ENCODE data around the gene ATXN10.

ATXN10 gene

GRCh38 chr22:45865561-45866125, 194.0 kb downstream of the ATXN10 start:
- no peak for DNase-seq

- no peak for DNase-seq
Measured at GRCh38 chr22:45866126-45866645, 194.6 kb downstream of the ATXN10 start.

GRCh38 chr22:45866646-45867117, 195.0 kb downstream of the ATXN10 start:
- DNase-seq, result no peak

GRCh38 chr22:45867118-45867905, 195.7 kb downstream of the ATXN10 start:
- no peak for DNase-seq

GRCh38 chr22:45867906-45868555, 196.4 kb downstream of the ATXN10 start:
- DNase-seq, result no peak

GRCh38 chr22:45868571-45869339, 197.1 kb downstream of the ATXN10 start:
- no peak for DNase-seq

- no peak for DNase-seq
Measured at GRCh38 chr22:45869340-45869847, 197.8 kb downstream of the ATXN10 start.

GRCh38 chr22:45870011-45870410, 198.4 kb downstream of the ATXN10 start:
- no peak for DNase-seq

DNA sequence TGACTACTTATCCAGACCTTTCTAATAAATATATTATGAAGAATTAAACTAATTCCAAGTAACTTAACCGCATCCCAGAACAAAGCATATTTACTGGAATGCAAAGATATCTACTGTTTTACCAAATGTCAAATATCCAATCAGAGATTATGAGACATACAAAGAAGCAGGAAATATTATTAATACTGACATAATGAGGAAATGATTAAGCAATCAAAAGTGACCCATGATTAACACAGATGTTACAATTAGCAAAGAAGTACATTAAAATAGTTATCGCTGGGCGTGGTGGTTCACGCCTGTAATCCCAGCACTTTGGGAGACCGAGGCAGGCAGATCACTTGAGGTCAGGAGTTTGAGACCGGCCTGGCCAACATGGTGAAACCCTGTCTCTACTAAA, 200.1 kb downstream of the ATXN10 start:
- no peak for DNase-seq

DNA sequence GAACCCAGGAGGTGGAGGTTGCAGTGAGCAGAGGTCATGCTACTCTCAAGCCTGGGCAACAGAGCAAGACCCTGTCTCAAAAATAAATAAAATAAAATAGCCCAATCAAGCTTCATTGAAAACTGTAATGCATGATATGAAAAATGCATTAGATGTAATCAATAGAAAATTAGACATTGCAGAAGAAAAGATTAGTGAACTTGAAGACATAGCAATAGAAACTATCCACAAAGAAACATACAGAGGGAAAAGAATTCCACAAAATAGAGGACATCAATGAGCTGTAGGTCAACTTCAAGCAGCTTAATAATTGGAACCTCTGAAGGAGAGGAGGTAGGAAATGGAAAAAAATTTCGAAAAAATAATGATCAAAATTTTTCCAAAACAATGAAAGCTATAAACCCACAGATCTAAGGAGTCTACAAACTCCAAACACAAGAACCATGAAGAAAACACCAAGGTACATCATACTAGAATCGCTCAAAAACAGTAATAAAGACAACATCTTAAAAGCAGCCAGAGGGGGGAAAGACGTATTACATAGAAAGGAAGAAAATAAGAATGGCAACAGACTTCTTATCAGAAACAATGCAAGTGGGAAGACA, 201.1 kb downstream of the ATXN10 start:
- DNase-seq, result no peak

DNA sequence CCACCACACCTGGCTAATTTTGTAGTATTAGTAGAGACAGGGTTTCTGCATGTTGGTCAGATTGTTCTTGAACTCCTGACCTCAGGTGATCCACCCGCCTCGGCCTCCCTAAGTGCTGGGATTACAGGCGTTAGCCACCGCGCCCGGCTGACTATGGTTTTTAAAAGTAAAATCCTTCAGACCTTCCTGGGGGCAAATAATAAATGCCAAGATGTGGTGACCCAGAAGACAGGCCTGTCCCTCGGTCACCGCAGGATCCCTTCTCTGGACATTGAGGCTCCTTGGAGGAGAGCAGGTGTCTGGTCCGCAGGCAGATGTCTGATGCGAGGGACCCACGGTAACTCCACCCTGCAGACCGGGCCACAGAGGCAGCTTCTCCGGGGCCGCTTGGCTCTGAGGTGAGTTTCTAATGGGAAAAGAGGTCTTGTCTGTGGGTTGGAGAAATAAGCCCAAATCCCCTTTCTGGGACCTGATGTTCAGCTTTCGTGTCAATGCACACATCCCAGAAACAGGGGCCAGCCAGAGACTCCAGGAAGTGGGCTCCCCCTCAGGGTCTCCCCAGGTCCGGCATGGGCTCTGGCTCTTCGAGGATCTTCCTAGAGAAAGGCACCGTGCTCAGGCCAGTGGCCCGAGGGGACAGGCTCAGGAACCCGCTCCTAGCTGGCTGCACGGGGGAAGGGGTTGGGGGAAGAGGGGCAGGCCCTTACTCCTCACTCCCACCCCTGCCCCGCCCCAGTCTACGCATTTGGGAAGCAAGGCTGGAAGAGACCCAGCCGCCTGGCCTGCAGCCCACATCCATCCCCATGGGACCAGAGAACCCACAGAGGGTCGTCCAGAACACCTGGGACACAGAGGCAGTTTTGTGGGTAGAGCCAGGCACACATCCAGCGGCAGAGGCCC, 204.8 kb downstream of the ATXN10 start:
- DNase-seq, result no peak

GRCh38 chr22:45877036-45877380, 205.4 kb downstream of the ATXN10 start:
- DNase-seq, result no peak

DNA sequence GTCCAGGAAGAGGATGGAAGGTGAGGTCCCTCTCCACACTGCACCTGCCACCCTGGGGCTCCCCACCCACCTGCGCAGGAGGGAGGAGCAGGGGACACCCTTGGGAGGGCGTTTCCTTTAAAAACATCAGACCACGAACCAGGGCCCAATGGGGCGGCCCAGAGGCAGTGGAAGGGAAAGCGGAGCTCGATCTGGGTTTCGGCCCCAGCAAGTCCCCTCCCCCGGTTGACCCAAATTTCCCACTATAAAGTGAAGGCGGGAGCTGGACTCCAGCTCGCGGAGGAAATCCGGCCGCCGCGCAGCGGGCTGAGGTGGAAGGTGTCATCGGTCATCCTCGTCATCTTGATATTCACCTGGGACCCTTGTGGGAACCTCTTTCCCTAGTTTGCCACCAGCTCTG, 206.0 kb downstream of the ATXN10 start:
- DNase-seq, result no peak

DNA sequence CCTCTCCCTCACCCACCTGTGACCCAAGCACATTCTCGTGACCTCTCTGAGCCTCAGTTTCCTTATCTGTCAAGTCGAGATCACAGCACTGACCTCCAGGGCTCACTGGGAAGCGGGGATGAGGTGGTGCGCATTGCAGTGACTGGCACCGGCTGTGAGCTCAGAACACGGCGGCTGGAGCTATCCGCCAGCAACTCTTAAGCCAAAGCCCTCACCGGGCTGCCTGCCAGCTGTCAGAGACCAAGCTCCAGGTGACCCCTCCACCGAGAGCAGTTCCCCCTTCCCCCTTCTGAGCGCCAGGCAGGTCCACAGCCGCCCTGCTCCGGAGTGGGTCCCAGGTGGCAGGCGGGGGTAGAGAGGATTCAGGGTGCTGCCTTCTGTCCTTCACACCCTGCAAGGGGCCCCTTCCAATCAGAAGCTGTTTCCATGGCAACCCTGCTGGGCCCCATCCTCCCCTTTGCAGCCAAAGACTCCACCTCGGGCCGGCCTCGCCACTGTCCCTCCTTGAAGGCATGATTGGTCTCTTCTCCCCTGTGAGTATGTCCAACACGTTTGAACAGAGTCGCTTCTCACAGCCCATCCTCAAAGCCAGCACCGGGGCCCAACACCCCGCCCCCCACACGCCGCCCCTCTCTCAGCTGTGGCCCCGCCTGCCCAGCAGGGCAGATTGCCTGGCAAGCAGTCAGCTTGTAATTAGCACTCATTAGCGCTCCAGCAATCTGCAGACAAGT, 206.6 kb downstream of the ATXN10 start:
- no peak for DNase-seq

GRCh38 chr22:45878901-45879551, 207.4 kb downstream of the ATXN10 start:
- DNase-seq, result no peak

DNA sequence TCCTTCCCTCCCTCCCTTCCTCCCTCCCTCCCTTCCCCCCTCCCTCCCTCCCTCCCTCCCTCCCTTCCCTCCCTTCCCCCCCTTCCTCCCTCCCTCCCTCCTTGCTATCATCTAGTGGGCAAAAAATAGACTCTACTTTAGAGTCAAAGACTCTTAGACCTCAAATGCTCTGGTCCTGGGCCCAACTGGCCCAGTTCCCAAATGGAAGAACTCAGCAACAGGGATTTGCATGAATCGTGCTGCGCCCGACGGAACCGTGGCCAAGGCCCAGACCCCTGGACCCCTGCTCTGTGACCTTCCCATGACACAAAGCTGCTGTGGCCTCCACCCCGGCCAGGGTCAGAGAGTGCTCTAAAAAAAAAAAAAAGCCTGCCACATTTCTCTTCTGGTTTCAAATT, 207.9 kb downstream of the ATXN10 start:
- no peak for DNase-seq

- no peak for DNase-seq
Measured at GRCh38 chr22:45880091-45880715, 208.6 kb downstream of the ATXN10 start.

- no peak for DNase-seq
Measured at GRCh38 chr22:45880716-45881523, 209.3 kb downstream of the ATXN10 start.

DNA sequence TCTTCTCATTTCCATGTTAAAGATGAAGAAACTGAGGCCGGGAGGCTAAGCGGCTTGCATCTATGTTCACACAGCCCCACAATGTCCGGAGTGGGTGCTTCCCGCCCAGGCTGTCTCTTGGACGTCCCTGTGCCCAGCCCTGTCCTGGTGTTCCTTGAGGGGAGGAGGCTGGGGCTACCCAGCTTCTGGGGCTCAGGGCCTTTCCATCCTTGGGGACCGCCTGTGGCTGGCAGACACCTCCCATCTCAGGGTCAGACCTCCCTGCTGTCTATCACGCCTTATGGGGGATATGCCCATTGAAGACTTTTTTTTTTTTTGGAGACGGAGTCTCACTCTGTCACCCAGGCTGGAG, 209.9 kb downstream of the ATXN10 start:
- DNase-seq, result no peak

All from central memory CD4-positive, alpha-beta T cell (primary cell).